NOMO-1 treated with dmso at 0.1 percent for 144 hours (cell line): ENCODE measurements around the gene SPATA12.

Source experiments
- DNase-seq: peaks from one replicate; lab custom pipeline; 2025; ENCODE audit not compliant: unreplicated experiment; lab: John Stamatoyannopoulos, UW

SPATA12 gene, protein sequence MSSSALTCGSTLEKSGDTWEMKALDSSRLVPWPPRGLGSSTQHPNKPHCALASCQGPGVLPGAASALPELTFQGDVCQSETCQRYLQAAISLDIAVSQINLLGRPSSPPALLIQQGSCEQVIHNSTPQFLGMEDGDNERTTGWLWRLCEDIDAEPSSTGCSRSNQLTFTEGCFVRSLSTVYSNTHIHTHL

DNA sequence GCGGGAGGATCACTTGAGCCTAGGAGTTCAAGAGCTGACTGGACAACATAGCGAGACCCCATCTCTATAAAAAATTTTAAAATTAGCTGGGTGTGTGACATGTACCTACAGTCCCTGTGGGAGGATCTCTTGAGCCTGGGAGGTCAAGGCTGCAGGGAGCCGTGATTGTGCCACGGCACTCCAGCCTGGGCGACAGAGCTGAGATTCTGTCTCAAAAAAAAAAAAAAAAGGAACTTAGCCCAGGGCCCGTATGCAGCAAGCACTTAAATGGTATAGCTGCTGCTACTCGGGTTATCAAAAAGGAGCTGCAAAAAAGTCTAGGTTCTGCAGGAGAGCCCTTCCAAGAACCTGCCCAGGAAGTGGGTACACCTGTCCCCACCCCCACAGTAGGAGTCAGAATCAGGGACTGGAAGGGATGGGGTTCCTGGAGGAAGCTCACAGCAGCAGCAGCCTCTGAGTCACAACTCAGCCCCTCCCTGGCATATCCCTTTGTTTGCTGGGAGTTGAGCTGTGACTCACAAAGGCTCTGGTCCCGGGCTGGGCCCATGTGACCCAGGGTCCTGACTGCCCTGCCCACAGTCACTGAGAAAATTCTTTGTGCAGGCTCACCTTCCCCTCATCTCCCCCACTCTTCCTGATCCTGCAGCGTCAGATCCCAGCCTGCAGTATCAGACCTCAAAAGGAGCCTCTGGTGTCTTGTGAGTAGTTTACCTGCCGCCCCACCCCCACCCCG lies at the start of gene SPATA12:
Gene SPATA12, plus strand, starts transcription at position 576 of the 733 bp plus-strand sequence. CDS start 13,031 bp downstream, outside the sequence.
- DNase-seq: peak; percentile 53

- no peak for DNase-seq
Observed at GRCh38 chr3:57011022-57011421, 49.4 kb upstream of the SPATA12 start.

- no peak for DNase-seq
Observed at GRCh38 chr3:57012847-57013246, 47.6 kb upstream of the SPATA12 start.

- DNase-seq: no peak
Observed at GRCh38 chr3:57015350-57015729, 45.1 kb upstream of the SPATA12 start.

- no peak for DNase-seq
Observed at GRCh38 chr3:57015912-57016311, 44.6 kb upstream of the SPATA12 start.

GRCh38 chr3:57017459-57017845 lies 43.0 kb upstream of the SPATA12 start:
- no peak for DNase-seq

DNA sequence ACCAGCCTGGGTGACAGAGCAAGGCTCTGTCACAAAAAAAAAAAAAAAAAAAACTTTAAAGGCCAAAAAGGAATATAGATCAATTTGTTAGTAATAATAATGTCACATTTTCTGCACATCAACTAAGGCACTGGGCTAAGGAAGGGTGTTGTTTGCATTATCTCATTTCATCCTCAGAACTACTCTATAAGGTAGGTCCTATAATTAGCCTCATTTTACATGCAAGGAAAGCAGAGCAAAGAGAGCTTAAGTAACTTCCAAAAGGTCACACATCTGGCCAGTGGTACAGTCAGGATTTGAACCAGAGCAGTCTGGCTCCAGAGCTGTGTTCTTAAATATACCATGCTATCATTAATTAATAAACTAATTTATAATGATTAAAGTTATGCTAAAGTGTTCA lies 42.2 kb upstream of the SPATA12 start:
- DNase-seq: no peak

GRCh38 chr3:57019057-57019456 lies 41.4 kb upstream of the SPATA12 start:
- no peak for DNase-seq

DNA sequence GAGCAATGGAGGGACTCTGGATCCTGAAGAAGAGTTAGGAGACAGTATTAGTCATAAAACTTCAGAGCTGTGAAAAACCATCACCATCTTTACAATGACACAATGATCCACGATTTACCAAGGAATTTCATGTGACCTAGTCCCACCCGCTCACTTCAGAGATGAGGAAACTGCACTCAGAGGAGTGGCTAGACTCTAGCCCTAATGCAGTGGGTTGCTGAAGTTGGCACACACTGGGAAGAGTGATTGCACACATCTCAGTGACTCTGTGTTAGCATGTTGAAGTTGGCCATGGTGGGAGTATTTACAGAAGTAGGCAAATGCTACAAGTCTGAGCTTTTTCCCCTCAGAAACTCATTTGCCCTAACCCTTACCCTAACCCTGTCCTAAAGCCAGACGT lies 35.2 kb upstream of the SPATA12 start:
- DNase-seq: no peak

DNA sequence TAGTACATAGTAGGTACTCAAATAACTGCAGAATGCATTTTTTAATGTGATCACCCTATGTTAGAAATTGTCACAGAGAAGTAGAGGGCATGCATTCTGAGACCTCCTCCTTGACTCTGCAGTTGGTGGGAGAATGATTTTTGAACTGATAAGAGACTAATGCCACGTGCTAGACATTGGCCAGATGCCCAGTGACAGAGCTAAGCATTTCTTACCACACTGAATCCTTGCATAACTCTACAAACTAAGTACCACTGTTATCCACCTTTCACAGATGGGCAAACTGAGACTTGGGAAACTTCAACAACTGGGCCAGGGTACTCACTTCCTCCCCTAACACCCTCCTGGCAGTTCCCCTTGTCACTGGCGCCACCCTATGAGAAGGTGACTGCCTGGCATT lies 33.5 kb upstream of the SPATA12 start:
- no peak for DNase-seq

DNA sequence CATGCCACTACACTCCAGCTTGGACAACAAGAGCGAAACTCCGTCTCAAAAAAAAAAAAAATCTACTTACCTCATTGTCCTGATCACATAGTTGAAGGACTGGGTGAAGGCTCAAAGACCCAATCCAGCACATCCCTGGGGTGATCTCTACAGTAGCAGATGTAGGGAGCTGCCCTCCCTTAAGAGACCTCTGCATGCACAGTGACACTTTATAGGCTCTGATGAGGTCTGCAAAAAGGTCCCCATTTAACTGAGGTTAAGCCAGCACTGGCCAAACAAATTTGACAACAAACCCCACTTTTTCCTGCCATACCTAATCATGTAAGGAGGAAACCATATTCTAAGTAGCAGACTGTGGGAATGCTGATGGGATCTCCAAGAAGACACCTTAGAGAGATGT lies 31.1 kb upstream of the SPATA12 start:
- no peak for DNase-seq

DNA sequence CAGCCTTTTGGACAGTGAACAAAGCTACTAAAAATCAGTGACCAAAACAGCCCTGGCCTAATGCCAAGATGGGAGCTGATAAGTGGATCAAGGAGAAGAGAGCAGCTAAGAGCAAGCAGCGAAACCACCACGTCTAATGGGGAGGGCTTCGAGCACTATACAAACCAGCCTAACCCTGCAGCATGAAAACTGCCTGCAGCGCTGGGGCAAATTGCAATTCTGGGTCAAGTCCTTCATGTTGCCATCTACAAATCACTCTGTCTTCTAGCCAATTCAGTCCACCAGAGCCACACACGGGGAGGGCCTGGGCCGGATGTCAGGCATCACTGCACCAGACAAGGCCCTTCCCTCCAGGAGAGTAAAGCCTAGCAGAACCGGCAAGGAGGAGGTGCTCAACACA lies 30.5 kb upstream of the SPATA12 start:
- no peak for DNase-seq

GRCh38 chr3:57030721-57031120 lies 29.7 kb upstream of the SPATA12 start:
- no peak for DNase-seq

DNA sequence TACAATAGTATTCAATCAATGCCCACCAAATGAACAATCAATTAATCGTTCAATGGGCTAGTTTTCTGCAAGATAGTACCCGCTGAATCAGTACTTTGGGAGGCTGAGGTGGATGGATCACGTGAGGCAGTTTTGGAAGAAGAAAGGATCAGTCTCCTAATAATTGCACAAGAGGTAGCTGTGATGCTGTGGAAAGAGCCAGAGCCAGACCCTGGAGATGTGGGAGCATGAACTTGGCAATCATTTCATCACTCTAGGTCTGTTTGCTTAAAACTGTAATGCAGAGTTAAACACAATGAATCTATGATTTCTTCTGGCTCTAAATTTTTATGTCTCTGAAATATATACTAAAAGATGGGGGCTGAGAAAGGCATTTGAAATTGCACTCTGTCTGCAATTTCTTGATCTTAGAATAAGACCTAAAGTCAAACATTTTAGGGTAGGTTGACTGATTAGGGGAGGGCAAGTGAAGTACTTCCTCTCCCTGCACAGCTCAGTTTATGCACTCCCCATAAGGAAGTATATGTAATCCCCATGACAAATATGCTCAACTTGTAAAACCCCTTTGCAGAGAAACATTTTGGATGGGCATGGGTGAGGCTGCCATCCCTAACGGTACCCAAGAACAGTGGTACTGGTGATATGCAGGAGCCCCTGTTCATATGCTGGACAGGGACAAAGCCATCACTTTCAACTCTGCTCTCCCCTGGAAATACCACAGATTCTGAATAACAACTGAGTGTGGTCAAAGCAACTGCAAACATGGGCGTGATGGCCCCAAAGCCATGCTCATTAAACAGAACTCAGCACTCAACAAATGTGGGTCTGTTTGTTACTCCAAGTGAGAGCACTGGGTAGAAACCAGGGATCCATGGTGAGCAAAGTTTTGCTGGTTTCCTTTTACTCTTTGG lies 28.6 kb upstream of the SPATA12 start:
- no peak for DNase-seq

DNA sequence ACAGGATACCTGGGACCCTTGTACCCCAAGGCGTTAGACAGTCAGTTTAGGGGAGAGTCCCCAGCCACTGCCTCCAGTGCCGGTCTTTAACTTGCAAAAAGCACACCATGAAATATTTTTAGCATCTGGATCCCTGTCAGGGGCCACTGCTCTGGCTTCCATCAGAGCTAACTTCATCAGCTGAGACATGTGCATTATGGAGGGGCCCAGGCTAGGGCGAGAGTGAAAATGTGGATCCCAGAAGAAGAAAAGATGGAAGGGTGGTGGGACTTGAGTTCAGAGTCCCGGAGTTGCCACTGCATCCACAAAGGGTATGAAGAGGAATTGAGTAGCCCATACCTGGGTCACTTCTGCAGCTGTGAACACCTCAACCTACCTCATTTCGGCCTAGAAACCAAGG lies 23.5 kb upstream of the SPATA12 start:
- DNase-seq: no peak

GRCh38 chr3:57038466-57039164 lies 21.8 kb upstream of the SPATA12 start:
- no peak for DNase-seq

- no peak for DNase-seq
Observed at GRCh38 chr3:57041674-57042073, 18.8 kb upstream of the SPATA12 start.

DNA sequence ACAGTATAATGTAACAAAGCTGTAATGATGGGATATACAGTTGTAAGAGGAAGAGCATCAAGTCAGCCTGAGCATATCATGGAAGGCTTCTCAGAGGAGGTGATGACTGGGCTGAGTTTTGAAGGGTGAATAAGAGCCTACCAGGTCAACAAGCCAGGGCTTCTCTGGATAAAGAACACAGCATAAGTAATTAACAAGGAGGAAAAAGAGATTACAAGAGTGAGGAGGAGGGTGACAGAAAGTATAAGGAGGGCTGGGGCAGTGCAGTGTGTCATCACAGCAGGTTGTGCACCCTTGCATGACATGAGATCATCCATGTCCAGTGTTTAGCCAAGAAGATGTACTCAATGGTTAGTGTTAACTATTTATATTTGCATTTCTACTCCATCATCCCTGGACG lies 16.9 kb upstream of the SPATA12 start:
- no peak for DNase-seq

GRCh38 chr3:57046101-57046765 lies 14.2 kb upstream of the SPATA12 start:
- DNase-seq: no peak

GRCh38 chr3:57048052-57048671 lies 12.3 kb upstream of the SPATA12 start:
- DNase-seq: no peak
